ENCODE measurements around the gene IL21R. TPM values are rescaled to one million over a fixed set of nuclear protein-coding genes. Genes with fewer than 3 reads are reported as not detected.
A peak's percentile ranks its signal among the peaks of the same experiment; 100 is the strongest.

The IL21R gene
- total and polyA plus RNA-seq, 2 donors (not counting 3 experiments of a cell fraction or from before 2014, with no cell fraction given), result 0.03 TPM; not detected in 1

- H3K36me3 ChIP-seq (ENCODE audit: control insufficient read depth in 2 of 2, extremely low read depth in 1 of 2, insufficient read depth in 2 of 2, low read length in 2 of 2), result peaks cover 10 to 24% of the 10 kb centered on the region in 2 experiments
- CTCF ChIA-PET, result interaction anchor here (1.2 to 1.7 kb wide), 2 partner anchors 281 to 350 kb away, joined by 3 to 4 read pairs; no protein-coding TSS in a partner anchor
- BruUV-seq (replicated peaks), result no TSS peak
Observed at GRCh38 chr16:27460213-27460612, 58.2 kb downstream of the IL21R start.

DNA sequence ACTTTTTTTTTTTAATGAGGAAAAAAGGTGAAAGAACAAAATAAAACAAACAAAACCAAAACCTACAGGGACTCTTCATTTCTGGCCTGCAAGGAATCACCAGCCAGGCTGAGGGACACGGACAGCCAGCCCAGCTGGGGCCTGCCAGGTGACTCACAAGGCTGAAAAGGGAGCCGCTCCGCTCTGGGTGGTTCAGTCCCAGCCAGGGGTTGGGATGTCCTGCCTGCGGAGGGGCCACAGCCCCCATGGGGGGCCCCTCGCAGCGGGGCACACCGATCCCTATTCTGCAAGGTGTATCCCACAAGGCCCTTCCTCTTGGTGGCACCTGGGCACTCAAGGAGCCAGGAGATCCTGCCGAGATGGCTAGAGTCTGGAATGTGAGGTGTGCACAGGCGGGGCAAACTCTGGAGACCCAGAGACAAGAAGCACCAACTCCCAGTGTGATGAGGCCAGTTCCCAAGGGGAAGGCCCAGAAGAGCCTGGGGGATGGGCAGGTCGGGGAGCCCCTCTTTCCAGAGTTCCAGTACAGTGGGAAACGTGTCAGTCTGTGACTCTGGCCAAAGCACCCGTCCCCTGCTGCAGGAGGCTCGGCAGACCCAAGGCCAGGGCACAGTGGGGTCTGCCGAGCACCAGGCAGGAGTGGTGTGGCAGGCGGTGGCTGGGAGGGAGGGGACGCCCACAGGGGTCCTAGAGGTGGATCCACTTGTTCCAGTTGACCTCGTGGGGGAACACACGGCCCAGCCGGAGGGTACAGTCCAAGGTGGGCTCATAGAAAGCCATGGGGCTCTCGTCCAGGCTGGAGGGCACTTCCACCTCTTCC is 58.9 kb downstream of the IL21R start:
- no peaks in the 10 kb centered on the region for H4K20me1 ChIP-seq (replicated peaks; ENCODE audit: control insufficient read depth, extremely low read depth, insufficient read depth, low read length)
- TSS peak; percentile 58 for BruUV-seq (replicated peaks)
- H3K27me3 ChIP-seq (ENCODE audit: control insufficient read depth in 2 of 2, insufficient read depth in 2 of 2, low read length in 2 of 2), result no peaks in the 10 kb centered on the region
- no peaks in the 10 kb centered on the region for H3K9me3 ChIP-seq (replicated peaks; ENCODE audit: control insufficient read depth, insufficient read depth, low read length)
- ChIA-PET CTCF (interaction anchor here (1.2 to 1.8 kb wide), 2 partner anchors 12 to 281 kb away, joined by 3 to 9 read pairs; no protein-coding TSS in a partner anchor), POLR2A (no interaction called here)
- H3K27ac ChIP-seq (ENCODE audit: insufficient read depth, low read depth, low read length), result peak overlapping the region; percentile 61
- H3K79me2 ChIP-seq (ENCODE audit: control insufficient read depth, insufficient read depth, low read length), result no peaks in the 10 kb centered on the region
- no peak overlapping the region for H3K4me2 ChIP-seq (ENCODE audit: insufficient read depth, low read length)
- peaks cover 10 to 26% of the 10 kb centered on the region in 2 experiments for H3K36me3 ChIP-seq (ENCODE audit: control insufficient read depth in 2 of 2, extremely low read depth in 1 of 2, insufficient read depth in 2 of 2, low read length in 2 of 2)
- TF ChIP-seq JUN (IDR thresholded peaks at IDR 0.05; ENCODE audit: borderline replicate concordance, insufficient read depth, insufficient read length, low read depth) (no peak), MAX (IDR thresholded peaks at IDR 0.05; ENCODE audit: insufficient read depth, insufficient read length) (no peak), MYC (IDR thresholded peaks at IDR 0.05; ENCODE audit: low read depth, low read length) (no peak), POLR2A (IDR thresholded peaks at IDR 0.05; ENCODE audit: low read depth, low read length) (no peak), POLR2AphosphoS5 (IDR thresholded peaks at IDR 0.05; ENCODE audit: insufficient read depth, low read depth, low read length) (no peak), FOS (IDR thresholded peaks at IDR 0.05; ENCODE audit: borderline replicate concordance, insufficient read depth, low read length) (no peak), EZH2 (IDR thresholded peaks at IDR 0.05; ENCODE audit: borderline replicate concordance, low read depth, low read length, severe bottlenecking) (no peak), GATA2 (IDR thresholded peaks at IDR 0.05; ENCODE audit: insufficient read depth, insufficient read length, low read depth, low read length) (no peak)
- TF ChIP-seq, protein P1, sequence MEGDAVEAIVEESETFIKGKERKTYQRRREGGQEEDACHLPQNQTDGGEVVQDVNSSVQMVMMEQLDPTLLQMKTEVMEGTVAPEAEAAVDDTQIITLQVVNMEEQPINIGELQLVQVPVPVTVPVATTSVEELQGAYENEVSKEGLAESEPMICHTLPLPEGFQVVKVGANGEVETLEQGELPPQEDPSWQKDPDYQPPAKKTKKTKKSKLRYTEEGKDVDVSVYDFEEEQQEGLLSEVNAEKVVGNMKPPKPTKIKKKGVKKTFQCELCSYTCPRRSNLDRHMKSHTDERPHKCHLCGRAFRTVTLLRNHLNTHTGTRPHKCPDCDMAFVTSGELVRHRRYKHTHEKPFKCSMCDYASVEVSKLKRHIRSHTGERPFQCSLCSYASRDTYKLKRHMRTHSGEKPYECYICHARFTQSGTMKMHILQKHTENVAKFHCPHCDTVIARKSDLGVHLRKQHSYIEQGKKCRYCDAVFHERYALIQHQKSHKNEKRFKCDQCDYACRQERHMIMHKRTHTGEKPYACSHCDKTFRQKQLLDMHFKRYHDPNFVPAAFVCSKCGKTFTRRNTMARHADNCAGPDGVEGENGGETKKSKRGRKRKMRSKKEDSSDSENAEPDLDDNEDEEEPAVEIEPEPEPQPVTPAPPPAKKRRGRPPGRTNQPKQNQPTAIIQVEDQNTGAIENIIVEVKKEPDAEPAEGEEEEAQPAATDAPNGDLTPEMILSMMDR (IDR thresholded peaks at IDR 0.05; ENCODE audit: extremely low read depth in 1 of 2, insufficient read depth in 1 of 2, low read depth in 1 of 2, low read length in 2 of 2), result no peak
- no peak overlapping the region for H3K4me3 ChIP-seq (replicated peaks in 1 of 3; ENCODE audit: insufficient read depth in 1 of 3, low read depth in 1 of 3, low read length in 3 of 3)
- DNase-seq (ENCODE audit: low read depth, low spot score) (no peak), FAIRE-seq (no peak)
- H3K4me1 ChIP-seq (ENCODE audit: control insufficient read depth, extremely low read depth, insufficient read depth, low read length), result peaks cover 20% of the 10 kb centered on the region
- no peak overlapping the region for H3K9ac ChIP-seq (replicated peaks; ENCODE audit: extremely low read depth, insufficient read depth, low read length)
- intact Hi-C loops (cut with micrococcal nuclease), result loop anchor here (1.0 kb wide), 1 partner anchor 9 kb away; no protein-coding TSS in a partner anchor
- H2AFZ ChIP-seq (ENCODE audit: low read depth, low read length), result no peak overlapping the region
- no peaks in the 10 kb centered on the region for H3K9me1 ChIP-seq (replicated peaks; ENCODE audit: control insufficient read depth, extremely low read depth, insufficient read depth, low read length)
- dilution Hi-C loops (cut with MboI; ENCODE audit: extremely low pct_ligation_motif_present, low sequenced_read_pairs), result no loop called here

More at GRCh38 chr16:27460213-27460612, 58.2 kb downstream of the IL21R start:
- Histone ChIP-seq H4K20me1 (replicated peaks; ENCODE audit: control insufficient read depth, extremely low read depth, insufficient read depth, low read length) (no peaks in the 10 kb centered on the region), H3K9me3 (replicated peaks; ENCODE audit: control insufficient read depth, insufficient read depth, low read length) (no peaks in the 10 kb centered on the region), H3K4me2 (ENCODE audit: insufficient read depth, low read length) (no peak overlapping the region), H3K9ac (replicated peaks; ENCODE audit: extremely low read depth, insufficient read depth, low read length) (no peak overlapping the region), H2AFZ (ENCODE audit: low read depth, low read length) (no peak overlapping the region), H3K79me2 (ENCODE audit: control insufficient read depth, insufficient read depth, low read length) (no peaks in the 10 kb centered on the region), H3K27ac (ENCODE audit: insufficient read depth, low read depth, low read length) (no peak overlapping the region), H3K4me3 (replicated peaks in 1 of 3; ENCODE audit: insufficient read depth in 1 of 3, low read depth in 1 of 3, low read length in 3 of 3) (no peak overlapping the region), H3K4me1 (ENCODE audit: control insufficient read depth, extremely low read depth, insufficient read depth, low read length) (peaks cover 26% of the 10 kb centered on the region), H3K9me1 (replicated peaks; ENCODE audit: control insufficient read depth, extremely low read depth, insufficient read depth, low read length) (no peaks in the 10 kb centered on the region), H3K27me3 (ENCODE audit: control insufficient read depth in 2 of 2, insufficient read depth in 2 of 2, low read length in 2 of 2) (no peaks in the 10 kb centered on the region)
- intact Hi-C loops (cut with micrococcal nuclease) (no loop called here), dilution Hi-C loops (cut with MboI; ENCODE audit: extremely low pct_ligation_motif_present, low sequenced_read_pairs) (no loop called here)
- no peak for TF ChIP-seq POLR2AphosphoS5 (IDR thresholded peaks at IDR 0.05; ENCODE audit: insufficient read depth, low read depth, low read length)
- DNase-seq (ENCODE audit: low read depth, low spot score) (no peak), FAIRE-seq (no peak)
- POLR2A ChIA-PET, result no interaction called here
